HepG2 (cell line): ENCODE results near the gene FBXO28. TPM values are rescaled to one million over a fixed set of nuclear protein-coding genes. Genes with fewer than 3 reads are reported as not detected.

Experiments used
- BRF2 ChIP-seq: sonication (generic); formaldehyde crosslinking; IDR thresholded peaks from 2 replicates; pipeline ENCODE4 v1.8.1; 2022; ENCODE audit warnings: mild to moderate bottlenecking, missing genetic modification reagents
- MIXL1 ChIP-seq: IDR thresholded peaks from 2 replicates; pipeline ENCODE4 v1.6.1; 2016
- REL ChIP-seq: sonication (generic); formaldehyde crosslinking; conservative IDR thresholded peaks from 2 replicates; pipeline ENCODE4 v1.8.0; 2022; ENCODE audit warnings: mild to moderate bottlenecking, missing genetic modification reagents, moderate library complexity
- SAP130 ChIP-seq: IDR thresholded peaks from 2 replicates; pipeline ENCODE4 v1.6.1; 2016; ENCODE audit warnings: low read depth
- STAG1 ChIP-seq: sonication (generic); formaldehyde crosslinking; IDR thresholded peaks from 2 replicates; pipeline ENCODE4 v1.4.0; 2020; ENCODE audit warnings: missing genetic modification reagents
- ZFAT ChIP-seq: sonication (generic); formaldehyde crosslinking; conservative IDR thresholded peaks from 2 replicates; pipeline ENCODE4 v1.8.1; 2023; ENCODE audit warnings: missing genetic modification reagents, inconsistent platforms
- ZNF841 ChIP-seq: sonication (generic); formaldehyde crosslinking; IDR thresholded peaks from 2 replicates; pipeline ENCODE4 v1.8.1; 2023; ENCODE audit warnings: missing genetic modification reagents, borderline replicate concordance
- polyA plus RNA-seq, 8 experiments: library from polyadenylated mRNA; depleted of rRNA in 3 of 8; stranded (reverse) in 7 of 8; unstranded in 1 of 8; fragments of >200 nt; fragmentation: Illumina TruSeq in 4 of 8; extraction: Trizol in 4 of 8; gene quantifications; 2 replicates each; pipeline versions ENCODE4 v1.2.1 to v1.2.3, GENCODE V29; 2011 to 2016; ENCODE audit warnings: low read depth in 4 of 8, missing spikeins in 1 of 8, mixed read lengths in 1 of 8; ENCODE audit not compliant: insufficient read depth in 1 of 8
- total RNA-seq, 5 experiments: library from RNA; depleted of rRNA; stranded (reverse); fragments of >200 nt; fragmentation: Illumina TruSeq; extraction: Trizol; gene quantifications; 2 replicates each; pipeline ENCODE4 v1.2.3, GENCODE V29; 2016; ENCODE audit warnings: low read depth in 1 of 5
- TF ChIP-seq, protein P1 (sequence below): sonication (generic); formaldehyde crosslinking; IDR thresholded peaks from 2 replicates; pipeline ENCODE4; 2020; ENCODE audit warnings: missing genetic modification reagents, mild to moderate bottlenecking, borderline replicate concordance
- TF ChIP-seq, protein P2 (sequence below): sonication (generic); formaldehyde crosslinking; IDR thresholded peaks from 2 replicates; pipeline ENCODE4 v1.8.0; 2022; ENCODE audit warnings: missing genetic modification reagents, mild to moderate bottlenecking, moderate library complexity, borderline replicate concordance

The FBXO28 gene
- total and polyA plus RNA-seq, 2 of the 13 experiments (the other 11 are each of a cell fraction or from before 2014, with no cell fraction given), result 8.5 to 29.1 TPM

DNA sequence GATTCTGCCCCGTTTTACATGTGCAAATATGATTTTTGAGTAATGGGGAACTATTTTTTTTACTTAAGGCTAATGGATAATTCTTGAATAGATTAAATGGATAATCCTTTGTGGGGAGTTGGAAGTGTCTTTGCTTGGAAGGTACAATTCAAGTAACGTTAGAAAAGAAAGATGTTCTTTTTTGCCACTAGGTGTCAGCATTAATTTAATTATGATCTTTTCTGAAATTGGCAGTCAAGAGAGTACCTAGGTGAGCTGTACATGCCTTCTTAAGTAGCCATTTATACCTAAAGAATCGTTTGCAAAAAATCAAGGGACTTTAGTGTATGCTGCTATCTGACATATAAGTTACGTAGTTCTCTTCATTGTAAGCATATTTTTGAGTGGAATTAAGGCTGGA, 2.2 kb downstream of the FBXO28 start (continued):
- TF ChIP-seq ZNF841 (CRISPR knock-in tag) (no peak), BRF2 (CRISPR knock-in tag) (no peak), STAG1 (CRISPR knock-in tag) (peak; percentile 68), REL (CRISPR knock-in tag) (no peak), SAP130 (CRISPR knock-in tag) (peak; percentile 21; the same call in 1 of the 2 replicates), ZFAT (CRISPR knock-in tag) (no peak), MIXL1 (CRISPR knock-in tag) (peak; percentile 67; the same call in 1 of the 2 replicates)
- TF ChIP-seq, protein P1, sequence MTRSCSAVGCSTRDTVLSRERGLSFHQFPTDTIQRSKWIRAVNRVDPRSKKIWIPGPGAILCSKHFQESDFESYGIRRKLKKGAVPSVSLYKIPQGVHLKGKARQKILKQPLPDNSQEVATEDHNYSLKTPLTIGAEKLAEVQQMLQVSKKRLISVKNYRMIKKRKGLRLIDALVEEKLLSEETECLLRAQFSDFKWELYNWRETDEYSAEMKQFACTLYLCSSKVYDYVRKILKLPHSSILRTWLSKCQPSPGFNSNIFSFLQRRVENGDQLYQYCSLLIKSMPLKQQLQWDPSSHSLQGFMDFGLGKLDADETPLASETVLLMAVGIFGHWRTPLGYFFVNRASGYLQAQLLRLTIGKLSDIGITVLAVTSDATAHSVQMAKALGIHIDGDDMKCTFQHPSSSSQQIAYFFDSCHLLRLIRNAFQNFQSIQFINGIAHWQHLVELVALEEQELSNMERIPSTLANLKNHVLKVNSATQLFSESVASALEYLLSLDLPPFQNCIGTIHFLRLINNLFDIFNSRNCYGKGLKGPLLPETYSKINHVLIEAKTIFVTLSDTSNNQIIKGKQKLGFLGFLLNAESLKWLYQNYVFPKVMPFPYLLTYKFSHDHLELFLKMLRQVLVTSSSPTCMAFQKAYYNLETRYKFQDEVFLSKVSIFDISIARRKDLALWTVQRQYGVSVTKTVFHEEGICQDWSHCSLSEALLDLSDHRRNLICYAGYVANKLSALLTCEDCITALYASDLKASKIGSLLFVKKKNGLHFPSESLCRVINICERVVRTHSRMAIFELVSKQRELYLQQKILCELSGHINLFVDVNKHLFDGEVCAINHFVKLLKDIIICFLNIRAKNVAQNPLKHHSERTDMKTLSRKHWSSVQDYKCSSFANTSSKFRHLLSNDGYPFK, result no peak
- TF ChIP-seq, protein P2, sequence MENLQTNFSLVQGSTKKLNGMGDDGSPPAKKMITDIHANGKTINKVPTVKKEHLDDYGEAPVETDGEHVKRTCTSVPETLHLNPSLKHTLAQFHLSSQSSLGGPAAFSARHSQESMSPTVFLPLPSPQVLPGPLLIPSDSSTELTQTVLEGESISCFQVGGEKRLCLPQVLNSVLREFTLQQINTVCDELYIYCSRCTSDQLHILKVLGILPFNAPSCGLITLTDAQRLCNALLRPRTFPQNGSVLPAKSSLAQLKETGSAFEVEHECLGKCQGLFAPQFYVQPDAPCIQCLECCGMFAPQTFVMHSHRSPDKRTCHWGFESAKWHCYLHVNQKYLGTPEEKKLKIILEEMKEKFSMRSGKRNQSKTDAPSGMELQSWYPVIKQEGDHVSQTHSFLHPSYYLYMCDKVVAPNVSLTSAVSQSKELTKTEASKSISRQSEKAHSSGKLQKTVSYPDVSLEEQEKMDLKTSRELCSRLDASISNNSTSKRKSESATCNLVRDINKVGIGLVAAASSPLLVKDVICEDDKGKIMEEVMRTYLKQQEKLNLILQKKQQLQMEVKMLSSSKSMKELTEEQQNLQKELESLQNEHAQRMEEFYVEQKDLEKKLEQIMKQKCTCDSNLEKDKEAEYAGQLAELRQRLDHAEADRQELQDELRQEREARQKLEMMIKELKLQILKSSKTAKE, result no peak
